Activated naive CD8-positive, alpha-beta T cell treated with anti-CD3 and anti-CD28 coated beads, Interleukin-2, amount 10 ng/mL, durations not matched to agents 7 days and 5 days (primary cell): Measurements from ENCODE around the gene SERPINA10. TPM values are rescaled to one million over a fixed set of nuclear protein-coding genes. Genes with fewer than 3 reads are reported as not detected.

Experiments used
- total RNA-seq, 2 experiments: library from RNA; stranded (reverse); gene quantifications; one replicate each; pipeline ENCODE4 v1.2.3, GENCODE V29; 2021

The SERPINA10 gene
- total RNA-seq, 2 experiments from 2014 or later = not detected

Other genes with a start within 250 kb of the SERPINA10 start
- gene DDX24, start 212.1 kb downstream of the SERPINA10 start, total RNA-seq = 100 to 1,000 TPM; 232 to 237 TPM
- 10 to 100 TPM; 36.1 to 39.8 TPM for gene IFI27L1, start 212.0 kb downstream of the SERPINA10 start, total RNA-seq
- 100 to 1,000 TPM; 237 to 274 TPM for gene IFI27, start 182.5 kb downstream of the SERPINA10 start, total RNA-seq
- gene IFI27L2, start 163.7 kb downstream of the SERPINA10 start, total RNA-seq = 10 to 100 TPM; 76.4 to 77.9 TPM
- gene PPP4R4, start 118.9 kb downstream of the SERPINA10 start, total RNA-seq = under 1 TPM; 0.47 to 0.57 TPM
- gene SERPINA6, start 30.1 kb upstream of the SERPINA10 start, total RNA-seq = not detected
- not detected for gene SERPINA2, start 73.4 kb upstream of the SERPINA10 start, total RNA-seq
- gene SERPINA1, start 95.3 kb upstream of the SERPINA10 start, total RNA-seq = under 1 TPM in 1 of 2 experiments, not detected in 1; 0.20 TPM
- not detected for gene SERPINA11, start 159.5 kb upstream of the SERPINA10 start, total RNA-seq
- gene SERPINA9, start 182.9 kb upstream of the SERPINA10 start, total RNA-seq = not detected
- gene SERPINA12, start 216.2 kb upstream of the SERPINA10 start, total RNA-seq = not detected